ENCODE results near the gene ACBD6. TPM values are rescaled to one million over a fixed set of nuclear protein-coding genes. Genes with fewer than 3 reads are reported as not detected.
"Not testable (repeated sequence)": the region's sequence is repeated elsewhere in the genome, so short reads cannot be mapped to it uniquely, and the experiment has no call there.

The ACBD6 gene
- 137 and 141 TPM in 2 replicates for total RNA-seq (2014; rRNA removed; shearing (Covaris generic))
- 110 and 136 TPM in 2 replicates for polyA plus RNA-seq (2014; cell fraction: nucleus; rRNA removed)

GRCh38 chr1:180502361-180503279, at the start of gene ACBD6:
Gene ACBD6, minus strand, starts transcription at chr1:180502577. Its CDS starts 311 bp downstream, at chr1:180502266.
- DNase-seq (ENCODE audit: extremely low read depth, low read depth) = peak; percentile 85

GRCh38 chr1:180551997-180552396, 49.6 kb upstream of the ACBD6 start:
- no peak for DNase-seq (ENCODE audit: extremely low read depth, low read depth)

GRCh38 chr1:180550241-180550640, 47.9 kb upstream of the ACBD6 start:
- no peak for DNase-seq (ENCODE audit: extremely low read depth, low read depth)

- not testable (repeated sequence) for DNase-seq (ENCODE audit: extremely low read depth, low read depth)
Measured at GRCh38 chr1:180549770-180550169, 47.4 kb upstream of the ACBD6 start.

GRCh38 chr1:180548686-180549317, 46.4 kb upstream of the ACBD6 start:
- no peak for DNase-seq (ENCODE audit: extremely low read depth, low read depth)

GRCh38 chr1:180545991-180546390, 43.6 kb upstream of the ACBD6 start:
- DNase-seq (ENCODE audit: extremely low read depth, low read depth) = no peak

GRCh38 chr1:180544050-180544449, 41.7 kb upstream of the ACBD6 start:
- DNase-seq (ENCODE audit: extremely low read depth, low read depth) = no peak

- no peak for DNase-seq (ENCODE audit: extremely low read depth, low read depth)
Measured at GRCh38 chr1:180542838-180543145, 40.4 kb upstream of the ACBD6 start.

- no peak for DNase-seq (ENCODE audit: extremely low read depth, low read depth)
Measured at GRCh38 chr1:180542113-180542837, 39.9 kb upstream of the ACBD6 start.

GRCh38 chr1:180540697-180541594, 38.6 kb upstream of the ACBD6 start:
- DNase-seq (ENCODE audit: extremely low read depth, low read depth) = no peak

- DNase-seq (ENCODE audit: extremely low read depth, low read depth) = no peak
Measured at GRCh38 chr1:180539136-180539535, 36.8 kb upstream of the ACBD6 start.

- no peak for DNase-seq (ENCODE audit: extremely low read depth, low read depth)
Measured at GRCh38 chr1:180536821-180537372, 34.5 kb upstream of the ACBD6 start.

GRCh38 chr1:180535418-180535999, 33.1 kb upstream of the ACBD6 start:
- no peak for DNase-seq (ENCODE audit: extremely low read depth, low read depth)

GRCh38 chr1:180534214-180534613, 31.8 kb upstream of the ACBD6 start:
- no peak for DNase-seq (ENCODE audit: extremely low read depth, low read depth)

- DNase-seq (ENCODE audit: extremely low read depth, low read depth) = peak; percentile 73
Measured at GRCh38 chr1:180533266-180533987, 31.1 kb upstream of the ACBD6 start.

GRCh38 chr1:180532854-180533253, 30.5 kb upstream of the ACBD6 start:
- DNase-seq (ENCODE audit: extremely low read depth, low read depth) = no peak

- DNase-seq (ENCODE audit: extremely low read depth, low read depth) = peak; percentile 66
Measured at GRCh38 chr1:180530501-180530900, 28.1 kb upstream of the ACBD6 start.

GRCh38 chr1:180528868-180529470, 26.6 kb upstream of the ACBD6 start:
- no peak for DNase-seq (ENCODE audit: extremely low read depth, low read depth)

Measured in NCI-H460 (cell line).